OCI-LY3 (cell line): ENCODE measurements around the gene TMEM87A.

ENCODE experiments used
- EZH2phosphoT487 ChIP-seq: fragments of 200-600 bp; shearing (Covaris generic); IDR thresholded peaks from 2 replicates; pipeline ENCODE4 v1.6.1; 2018; ENCODE audit warnings: antibody characterized with exemption, mixed run types, low read depth
- TF ChIP-seq, protein P1 (sequence below): fragments of 200-600, 300-600 bp; sonication (generic); IDR thresholded peaks from 2 replicates; pipeline ENCODE4 v1.5.1; 2014; ENCODE audit warnings: antibody characterized with exemption, low read length, low read depth

DNA sequence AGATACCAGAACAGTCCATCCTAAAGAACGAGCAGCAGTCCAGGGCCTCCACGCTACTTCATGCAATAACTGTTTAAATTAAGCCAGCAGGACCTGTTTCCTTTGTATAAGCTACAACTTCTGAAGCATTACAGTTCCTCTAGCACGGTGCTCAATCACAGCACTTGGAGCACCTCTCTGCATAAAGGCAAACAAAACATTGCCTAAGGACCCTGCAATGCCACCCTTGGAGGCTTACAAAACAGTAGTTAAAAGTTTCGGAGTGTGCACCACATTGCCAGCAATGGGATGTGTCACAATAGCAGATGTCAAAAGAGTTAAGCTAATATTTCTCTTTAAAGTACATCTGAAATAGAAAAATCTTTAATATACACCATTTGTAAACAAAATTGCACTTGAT is 62.5 kb downstream of the TMEM87A start:
- TF ChIP-seq, protein P1, sequence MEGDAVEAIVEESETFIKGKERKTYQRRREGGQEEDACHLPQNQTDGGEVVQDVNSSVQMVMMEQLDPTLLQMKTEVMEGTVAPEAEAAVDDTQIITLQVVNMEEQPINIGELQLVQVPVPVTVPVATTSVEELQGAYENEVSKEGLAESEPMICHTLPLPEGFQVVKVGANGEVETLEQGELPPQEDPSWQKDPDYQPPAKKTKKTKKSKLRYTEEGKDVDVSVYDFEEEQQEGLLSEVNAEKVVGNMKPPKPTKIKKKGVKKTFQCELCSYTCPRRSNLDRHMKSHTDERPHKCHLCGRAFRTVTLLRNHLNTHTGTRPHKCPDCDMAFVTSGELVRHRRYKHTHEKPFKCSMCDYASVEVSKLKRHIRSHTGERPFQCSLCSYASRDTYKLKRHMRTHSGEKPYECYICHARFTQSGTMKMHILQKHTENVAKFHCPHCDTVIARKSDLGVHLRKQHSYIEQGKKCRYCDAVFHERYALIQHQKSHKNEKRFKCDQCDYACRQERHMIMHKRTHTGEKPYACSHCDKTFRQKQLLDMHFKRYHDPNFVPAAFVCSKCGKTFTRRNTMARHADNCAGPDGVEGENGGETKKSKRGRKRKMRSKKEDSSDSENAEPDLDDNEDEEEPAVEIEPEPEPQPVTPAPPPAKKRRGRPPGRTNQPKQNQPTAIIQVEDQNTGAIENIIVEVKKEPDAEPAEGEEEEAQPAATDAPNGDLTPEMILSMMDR = no peak
- TF ChIP-seq EZH2phosphoT487 = no peak
